GM21447 (cell line): ENCODE results near the gene FAM3C.
"Not testable (repeated sequence)": the region's sequence is repeated elsewhere in the genome, so short reads cannot be mapped to it uniquely, and the experiment has no call there.

Experiments used
- ATAC-seq: cut with Tn5 transposase; IDR thresholded peaks from one replicate; pipeline ENCODE4 v1.9.1; 2021; ENCODE audit not compliant: unreplicated experiment

Gene FAM3C, protein sequence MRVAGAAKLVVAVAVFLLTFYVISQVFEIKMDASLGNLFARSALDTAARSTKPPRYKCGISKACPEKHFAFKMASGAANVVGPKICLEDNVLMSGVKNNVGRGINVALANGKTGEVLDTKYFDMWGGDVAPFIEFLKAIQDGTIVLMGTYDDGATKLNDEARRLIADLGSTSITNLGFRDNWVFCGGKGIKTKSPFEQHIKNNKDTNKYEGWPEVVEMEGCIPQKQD

DNA sequence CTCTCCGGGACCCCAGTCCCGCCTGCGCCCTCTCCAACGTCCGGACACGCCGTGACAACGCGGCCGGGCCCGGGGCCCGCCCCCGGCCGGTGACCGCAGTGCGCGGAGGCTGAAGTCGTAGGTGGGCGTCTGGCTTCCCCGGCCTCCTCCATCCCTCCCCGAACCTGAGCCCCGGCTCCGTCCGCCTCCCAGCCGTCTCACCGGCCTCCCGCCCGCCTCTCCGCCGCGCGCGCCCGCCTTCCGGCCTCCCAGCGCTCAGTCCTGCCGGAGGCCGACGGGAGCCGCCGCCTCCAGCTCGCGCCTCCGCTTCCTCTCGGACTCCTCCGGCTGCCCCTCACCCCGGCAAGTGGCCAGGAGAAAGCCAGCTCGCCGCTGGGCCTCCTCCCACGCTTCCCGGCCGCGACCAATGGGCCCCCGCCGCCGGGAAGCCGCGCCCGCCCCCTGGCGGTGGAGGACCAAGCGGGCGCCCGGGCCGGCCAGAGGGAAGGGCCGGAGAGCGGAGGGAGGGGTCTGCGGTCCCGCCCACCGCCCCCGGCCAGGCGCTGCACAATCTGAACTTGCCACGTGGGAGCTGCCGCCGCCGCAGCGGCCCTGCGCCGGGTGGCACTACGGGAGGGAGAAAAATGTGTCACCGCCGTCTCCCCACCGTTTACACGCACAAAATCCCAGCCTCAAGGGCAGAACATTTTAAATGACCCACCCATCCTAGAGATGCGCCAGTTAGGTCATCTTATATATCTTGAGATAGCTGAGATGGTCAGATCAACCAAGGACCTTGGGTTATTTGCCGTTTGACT is at the start of gene FAM3C:
Gene FAM3C (minus strand): TSS at position 348 of the 797 bp plus-strand sequence. CDS start 13,339 bp downstream, outside the sequence.
- peak; percentile 64 for ATAC-seq

DNA sequence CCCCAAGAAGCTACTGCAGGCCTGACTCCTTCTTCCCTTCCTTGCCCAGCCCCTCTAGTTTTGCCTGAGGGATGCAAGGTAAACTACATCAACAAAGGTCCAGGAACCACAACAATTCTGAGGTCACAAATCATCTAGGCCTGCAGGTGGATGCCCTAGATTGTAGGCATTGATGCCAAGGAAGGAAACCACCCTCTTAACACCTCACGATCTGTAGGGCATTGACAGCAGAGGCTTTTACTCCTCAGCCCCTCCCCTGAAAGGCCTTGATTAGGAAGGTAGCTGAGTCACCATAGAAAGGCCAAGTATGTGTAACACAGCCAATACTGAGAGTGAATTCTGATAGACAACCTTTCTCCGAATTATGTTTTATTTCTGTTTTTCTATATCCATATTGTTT is 46.7 kb upstream of the FAM3C start:
- no peak for ATAC-seq

DNA sequence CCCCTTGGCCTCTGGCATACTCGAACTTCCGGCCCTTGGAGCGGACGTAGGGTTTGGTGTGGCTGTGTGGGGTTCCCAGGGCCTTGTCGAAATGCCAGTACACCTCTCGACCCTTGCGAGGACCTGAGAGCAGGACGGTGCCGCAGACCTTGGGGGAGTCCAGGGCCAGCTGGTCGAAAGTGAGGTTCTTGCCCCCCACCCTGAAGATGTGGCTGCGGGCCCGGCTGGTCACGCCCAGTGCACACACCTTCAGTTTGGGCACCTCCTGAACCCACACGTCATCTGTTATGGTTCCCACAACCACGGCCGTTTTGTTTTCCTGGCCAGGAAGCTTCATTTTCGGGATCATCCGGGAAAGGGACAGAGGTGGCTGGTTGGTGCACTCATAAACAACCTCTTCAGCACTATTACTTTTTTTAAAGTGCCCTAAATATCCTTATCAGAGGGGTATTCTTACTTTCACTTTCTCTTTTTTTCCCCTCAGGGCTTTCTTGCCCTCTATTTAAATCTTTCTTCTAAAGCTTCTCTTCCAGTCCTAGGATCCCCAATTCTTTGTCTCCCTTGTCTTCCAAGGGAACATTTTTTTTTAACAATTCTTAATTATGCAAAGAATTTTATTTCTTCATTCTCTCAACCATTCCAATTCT is 44.9 kb upstream of the FAM3C start:
- no peak for ATAC-seq

DNA sequence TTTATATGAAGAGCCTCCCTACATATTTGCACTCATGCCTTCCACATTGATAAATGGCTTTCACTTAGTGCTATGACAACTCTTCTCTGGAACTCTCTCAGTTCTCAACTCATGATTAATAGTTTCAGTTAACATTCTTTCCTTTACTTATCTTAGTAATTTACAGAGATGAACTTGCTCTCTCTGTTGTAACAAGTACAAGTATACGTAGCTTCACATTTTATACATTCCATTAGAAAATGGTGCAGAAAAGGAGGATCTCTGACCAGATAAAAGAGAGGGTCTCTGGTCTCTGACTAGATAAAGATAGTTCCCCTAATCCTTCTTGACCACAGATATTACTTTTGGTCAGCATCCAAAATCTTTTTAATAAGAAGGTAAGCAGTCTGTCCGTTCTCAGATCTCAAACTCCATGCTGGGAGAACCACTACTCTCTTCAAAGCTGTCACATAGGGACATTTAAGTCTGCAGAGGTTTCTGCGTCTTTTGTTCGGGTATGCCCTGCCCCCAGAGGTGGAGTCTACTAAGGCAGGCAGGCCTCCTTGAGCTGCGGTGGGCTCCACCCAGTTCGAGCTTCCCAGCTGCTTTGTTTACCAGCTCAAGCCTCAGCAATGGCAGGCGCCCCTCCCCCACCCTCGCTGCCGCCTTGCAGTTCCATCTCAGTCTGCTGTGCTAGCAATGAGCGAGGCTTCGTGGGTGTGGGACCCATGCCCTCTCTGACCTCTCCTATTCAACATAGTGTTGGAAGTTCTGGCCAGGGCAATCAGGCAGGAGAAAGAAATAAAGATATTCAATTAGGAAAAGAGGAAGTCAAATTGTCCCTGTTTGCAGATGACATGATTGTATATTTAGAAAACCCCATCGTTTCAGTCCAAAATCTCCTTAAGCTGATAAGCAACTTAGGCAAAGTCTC is 42.2 kb upstream of the FAM3C start:
- peak; percentile 54 for ATAC-seq

DNA sequence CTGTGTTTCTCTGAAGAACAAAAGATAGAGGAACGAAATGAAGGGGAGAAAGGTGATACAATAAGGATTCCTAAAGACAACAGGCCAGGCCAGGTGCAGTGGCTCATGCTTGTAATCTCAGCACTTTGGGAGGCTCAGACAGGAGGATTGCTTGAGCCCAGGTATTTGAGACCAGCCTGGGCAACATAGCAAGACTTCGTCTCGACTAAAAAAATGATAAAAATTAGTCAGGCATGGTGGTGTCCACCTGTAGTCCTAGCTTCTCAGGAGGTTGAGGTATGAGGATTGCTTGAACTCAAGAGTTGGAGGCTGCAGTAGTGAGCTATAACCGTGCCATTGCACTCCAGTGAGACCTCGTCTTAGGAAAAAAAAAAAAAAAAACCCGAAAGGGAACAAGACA is 41.4 kb upstream of the FAM3C start:
- no peak for ATAC-seq

DNA sequence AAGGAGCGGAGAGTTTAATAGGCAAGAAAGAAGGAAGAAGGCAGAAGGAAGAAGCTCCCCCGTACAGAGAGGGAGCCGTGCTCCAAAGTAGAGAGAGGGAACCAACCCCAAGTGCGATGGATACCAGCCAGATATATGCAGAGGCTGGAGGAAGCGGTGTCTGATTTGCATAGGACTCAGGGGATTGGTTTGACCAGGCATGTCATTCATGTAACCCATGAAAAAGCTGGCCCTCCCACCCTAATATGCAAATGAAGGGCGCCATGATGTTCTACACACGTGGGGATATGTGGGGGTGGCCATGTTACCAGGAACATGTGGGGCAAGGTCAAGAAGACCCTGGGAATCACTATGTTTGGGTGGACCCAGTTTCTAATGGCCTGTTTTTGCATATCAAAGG is 40.6 kb upstream of the FAM3C start:
- ATAC-seq, result no peak

DNA sequence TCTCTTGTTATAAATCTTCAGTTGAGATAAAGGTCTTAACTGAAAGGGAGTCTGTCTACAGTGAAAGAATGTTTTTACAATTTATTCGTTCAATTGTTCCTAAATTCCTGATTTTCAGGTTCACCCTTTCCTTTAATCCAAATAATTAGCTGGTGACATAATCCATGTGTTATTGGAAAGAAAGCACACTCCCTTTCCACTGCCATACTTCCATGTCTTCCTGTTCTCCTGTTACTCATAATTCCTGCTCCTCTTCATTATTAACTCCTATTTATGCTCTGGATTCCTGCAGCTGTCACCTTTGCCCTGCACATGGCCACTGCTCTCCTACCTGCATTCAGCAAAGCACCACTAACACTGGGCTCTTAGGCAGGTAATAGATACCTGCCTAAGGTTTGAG is 40.0 kb upstream of the FAM3C start:
- ATAC-seq, result no peak

DNA sequence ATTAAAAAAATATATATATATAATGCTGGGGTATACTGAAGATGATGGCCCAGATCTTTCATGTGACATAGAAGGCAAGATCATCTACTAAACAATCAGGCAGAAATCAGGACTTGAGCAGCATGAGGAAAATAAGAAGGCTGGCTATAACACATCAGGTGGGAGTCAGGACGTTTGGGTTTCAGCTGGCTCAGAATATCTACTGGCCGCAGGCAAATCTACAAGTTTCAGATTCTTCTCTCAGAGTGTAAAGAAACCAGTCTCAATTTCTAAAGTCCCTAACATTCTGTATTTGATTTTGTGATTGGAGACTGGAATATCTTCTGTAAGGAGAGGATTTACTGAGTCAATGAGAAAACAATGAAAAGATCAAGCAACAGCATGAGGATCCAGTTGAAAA is 37.7 kb upstream of the FAM3C start:
- peak; percentile 51 for ATAC-seq

DNA sequence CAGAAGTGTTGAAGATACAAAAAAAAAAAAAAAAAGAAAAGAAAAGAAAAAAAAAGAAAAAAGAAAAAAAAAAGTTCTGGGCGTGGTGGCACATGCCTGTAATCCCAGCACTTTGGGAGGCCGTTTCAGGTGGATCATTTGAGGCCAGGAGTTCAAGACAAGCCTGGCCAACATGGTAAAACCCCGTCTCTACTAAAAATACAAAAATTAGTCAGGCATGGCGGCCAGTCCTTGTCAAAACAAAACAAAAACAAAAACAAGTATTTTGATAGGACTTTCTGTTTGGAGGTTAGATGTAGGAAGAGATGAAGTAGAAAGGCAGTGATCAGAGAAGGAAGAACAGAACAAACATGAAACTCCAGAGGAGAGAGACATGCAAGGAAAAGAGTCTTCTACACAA is 36.4 kb upstream of the FAM3C start:
- ATAC-seq, result peak; percentile 74

DNA sequence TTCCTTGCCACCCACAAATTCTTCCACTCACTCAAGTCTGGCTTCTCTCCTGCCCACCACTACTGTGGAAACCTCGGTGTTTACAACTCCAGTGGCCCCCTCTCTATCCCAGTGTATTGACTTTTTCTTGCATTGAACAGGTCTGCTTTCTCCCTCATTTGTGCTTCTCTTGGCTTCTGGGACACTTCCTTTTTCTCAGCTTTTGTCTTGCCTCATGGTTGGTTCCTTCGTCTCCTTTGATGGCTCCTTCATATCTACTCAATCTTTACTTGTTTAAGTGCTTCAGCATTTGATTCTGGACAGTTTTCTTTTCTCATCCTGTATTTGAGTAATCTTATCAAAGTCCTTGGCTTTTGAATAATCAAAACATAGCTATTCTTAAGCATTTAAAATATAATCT is 35.9 kb upstream of the FAM3C start:
- no peak for ATAC-seq

DNA sequence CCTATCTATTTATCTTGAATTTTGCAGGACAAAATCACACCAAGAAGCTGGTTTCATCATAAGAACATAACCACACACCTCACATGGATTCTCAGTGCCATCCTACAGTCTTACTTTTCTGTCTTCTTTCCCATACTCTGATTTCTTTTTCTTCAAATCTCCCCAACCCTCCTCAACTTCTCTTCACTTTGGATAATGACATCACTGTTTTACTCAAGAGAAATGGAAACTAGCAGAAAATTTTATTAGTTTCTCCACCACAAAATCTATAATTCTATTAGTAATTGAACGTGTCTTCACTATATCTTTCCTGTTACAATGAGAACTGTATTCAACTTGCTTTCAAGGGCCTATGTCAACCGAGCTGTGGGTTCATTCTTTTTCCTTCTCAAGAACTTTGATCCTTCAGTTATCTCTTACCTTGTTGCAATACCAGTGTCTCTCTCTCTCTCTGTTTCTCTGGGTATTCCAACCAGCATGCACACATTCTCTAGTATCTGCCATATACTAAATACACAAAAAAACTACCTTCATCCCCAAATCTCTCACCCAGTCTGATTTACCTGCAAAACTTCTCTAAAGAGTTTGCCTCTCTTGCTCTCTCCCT is 35.4 kb upstream of the FAM3C start:
- no peak for ATAC-seq

DNA sequence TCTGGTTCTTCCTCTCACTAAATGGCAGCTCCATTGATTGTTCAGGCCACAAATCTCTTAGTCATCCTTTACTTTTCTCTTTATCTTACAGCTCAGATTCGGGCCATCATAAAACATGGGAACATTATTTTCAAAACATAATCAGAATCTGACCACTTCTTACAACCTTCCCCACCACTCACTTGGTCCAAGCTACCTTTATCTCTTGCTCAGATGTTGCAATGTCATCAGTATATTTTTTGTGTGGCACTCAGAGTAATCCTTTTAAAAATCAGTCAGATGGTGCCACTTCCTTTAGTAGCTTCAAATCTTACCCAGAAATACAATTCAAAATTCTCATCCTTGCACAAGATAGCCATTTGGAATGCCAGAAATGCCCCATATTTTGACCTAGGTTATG is 34.5 kb upstream of the FAM3C start:
- no peak for ATAC-seq

DNA sequence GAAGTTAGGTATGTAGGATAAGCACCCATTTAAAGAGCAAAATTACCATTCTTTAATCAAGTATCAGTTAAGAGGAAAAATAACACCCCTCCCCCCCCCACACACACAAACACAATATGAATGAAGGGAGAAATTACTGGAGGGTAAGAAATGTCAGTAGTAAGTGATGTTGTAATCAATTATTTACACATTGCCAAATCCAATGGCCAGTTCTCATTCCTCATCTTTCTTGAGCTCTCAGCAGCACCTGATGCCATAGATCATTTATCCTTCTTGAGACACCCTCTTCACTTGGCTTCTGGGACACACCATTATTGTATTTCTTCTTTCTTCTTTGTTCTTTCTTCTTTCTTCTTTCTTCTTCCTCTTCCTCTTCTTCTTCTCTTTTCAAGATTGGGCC is 33.7 kb upstream of the FAM3C start:
- no peak for ATAC-seq

DNA sequence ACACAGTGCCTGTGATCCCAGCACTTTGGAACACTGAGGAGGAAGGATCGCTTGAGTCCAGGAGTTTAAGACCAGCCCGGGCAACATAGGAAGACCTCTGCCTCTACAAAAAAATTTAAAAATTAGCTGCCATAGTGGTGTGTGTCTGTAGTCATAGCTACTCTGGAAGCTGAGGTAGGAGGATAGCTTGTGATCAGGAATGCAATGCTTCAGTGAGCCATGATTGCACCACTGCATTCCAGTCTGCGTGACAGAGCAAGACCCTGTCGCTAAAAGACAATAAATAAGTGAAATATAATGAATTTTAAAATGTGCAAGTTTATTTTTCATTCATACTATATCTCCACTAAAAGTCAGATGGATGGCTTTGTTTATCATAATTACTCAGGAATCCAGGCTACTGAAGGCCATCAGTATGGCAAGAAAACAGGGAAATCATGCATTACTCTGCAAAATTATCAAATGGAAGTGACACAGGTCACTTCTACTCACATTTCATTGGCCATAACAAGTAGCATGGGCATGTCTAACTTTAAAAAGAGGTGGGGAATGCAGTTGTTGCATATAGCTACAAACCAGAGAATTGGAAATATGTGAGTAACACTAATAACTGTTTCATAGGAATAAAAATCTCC is 32.9 kb upstream of the FAM3C start:
- ATAC-seq, result no peak

DNA sequence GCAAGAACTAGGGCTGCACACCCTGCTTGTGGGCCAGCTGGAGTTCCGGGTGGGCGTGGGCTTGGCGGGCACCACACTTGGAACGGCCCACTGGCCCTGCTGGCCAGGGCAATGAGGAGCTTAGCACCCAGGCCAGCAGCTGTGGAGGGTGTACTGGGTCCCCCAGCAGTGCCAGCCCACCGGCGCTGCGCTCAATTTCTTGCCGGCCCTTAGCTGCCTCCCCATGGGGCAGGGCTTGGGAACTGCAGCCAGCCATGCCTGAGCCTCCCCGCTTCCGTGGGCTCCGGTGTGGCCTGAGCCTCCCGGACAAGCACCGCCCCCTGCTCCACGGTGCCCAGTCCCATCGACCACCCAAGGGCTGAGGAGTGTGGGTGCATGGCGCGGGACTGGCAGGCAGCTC is 25.6 kb upstream of the FAM3C start:
- ATAC-seq, result not testable (repeated sequence)

DNA sequence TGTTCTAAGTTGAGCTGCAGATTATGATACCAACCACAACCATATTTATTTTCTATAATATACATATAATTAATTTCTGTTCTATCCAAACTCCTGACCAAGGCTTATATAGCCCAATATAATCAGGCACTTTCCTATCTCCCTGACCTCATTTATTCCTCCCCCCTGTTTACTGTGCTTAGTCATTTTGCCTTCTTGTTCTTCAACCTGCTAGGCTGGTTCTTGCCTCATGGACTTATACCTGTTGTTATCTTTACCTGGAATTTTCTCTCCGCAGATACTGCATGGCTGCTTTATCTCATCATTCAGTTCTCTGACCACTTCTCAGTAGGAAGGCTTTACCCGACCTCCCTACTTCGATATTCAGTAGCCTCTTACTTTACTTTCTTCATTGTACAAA is 24.9 kb upstream of the FAM3C start:
- ATAC-seq, result no peak

DNA sequence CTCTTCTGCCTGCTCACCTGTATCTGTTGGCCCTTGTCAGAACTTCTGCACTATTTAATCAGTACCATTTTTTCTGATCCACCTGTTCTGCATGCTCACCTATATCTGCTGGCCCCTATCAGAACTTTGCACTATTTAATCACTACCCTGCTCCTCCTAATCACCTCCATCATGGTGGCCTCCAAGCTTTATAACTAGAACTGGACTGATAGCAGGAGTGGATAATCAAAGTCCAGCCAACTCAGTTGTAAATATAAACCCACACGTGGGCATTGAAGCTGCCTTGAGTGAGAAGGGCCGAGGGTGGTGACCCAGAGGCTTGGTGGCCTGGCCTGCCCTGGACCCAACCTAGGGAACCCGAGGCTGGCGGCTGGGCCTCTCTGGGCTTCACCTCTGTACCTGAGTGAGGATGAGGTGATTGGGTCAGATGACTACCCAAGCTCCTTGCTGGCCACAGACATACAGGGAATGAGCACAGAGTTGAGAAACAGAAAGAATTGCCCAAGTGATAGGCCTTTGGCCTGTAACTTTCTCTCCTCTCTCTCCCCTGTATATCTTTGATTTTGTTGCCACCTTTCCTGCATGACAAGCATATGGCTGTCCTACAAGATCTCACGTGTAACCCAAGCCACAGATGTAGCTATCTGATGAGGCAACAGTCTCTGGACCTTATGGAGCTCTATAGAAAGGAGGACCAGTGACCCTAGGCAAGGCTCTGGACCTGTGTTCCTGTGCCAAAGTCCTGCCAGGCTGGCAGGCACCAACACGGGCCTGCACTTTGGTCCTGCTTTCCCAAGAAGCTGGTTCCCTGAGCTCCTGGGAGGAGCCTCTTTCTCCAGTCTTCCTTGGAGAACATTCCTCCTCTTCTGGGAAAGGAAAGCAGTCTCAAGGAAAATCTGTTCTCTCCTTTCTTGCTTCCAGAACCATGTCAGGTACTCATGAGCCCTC is 23.4 kb upstream of the FAM3C start:
- ATAC-seq, result no peak

DNA sequence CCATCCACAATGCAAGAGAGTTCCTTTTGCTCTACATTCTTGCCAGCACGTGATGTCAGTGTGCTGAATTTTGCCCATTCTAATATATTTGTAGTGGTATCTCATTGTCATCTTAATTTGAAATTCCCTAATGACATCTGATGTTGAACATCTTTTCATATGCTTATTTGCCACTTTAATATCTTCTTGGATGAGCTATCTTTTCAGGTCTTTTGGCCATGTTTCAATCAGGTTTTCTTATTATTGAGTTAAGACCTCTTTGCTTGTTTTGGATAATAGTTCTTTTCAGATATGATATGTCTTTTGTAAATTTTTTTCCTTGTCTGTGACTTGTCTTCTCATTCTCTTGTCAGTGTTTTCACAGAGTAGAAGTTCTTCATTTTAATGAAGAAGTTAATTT is 20.4 kb upstream of the FAM3C start:
- ATAC-seq, result no peak

DNA sequence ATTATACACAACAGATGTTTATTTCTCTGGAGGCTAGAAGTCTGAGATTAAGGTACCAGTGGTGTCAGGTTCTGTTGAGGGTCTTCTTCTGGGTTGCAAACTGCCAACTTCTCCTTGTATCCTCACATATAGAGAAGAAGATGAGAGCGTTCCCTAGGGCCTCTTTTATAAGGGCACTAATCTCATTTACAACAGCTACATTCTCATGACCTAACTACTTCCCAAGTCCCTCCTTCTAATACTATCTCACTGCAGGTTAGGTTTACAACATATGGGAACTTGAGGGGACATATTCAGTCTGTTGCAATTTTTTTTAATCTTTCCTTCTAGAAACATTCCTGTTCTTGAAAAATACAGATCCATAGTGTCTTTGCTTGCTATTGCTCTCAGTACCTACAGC is 18.3 kb upstream of the FAM3C start:
- ATAC-seq, result no peak
